IPS-18c (cell line): ENCODE measurements around the gene TMEM30A.

ENCODE experiments used
- H3K4me3 ChIP-seq: 2 replicates; pipeline ENCODE4 v1.7.0; 2013; ENCODE audit warnings: low read depth, mild to moderate bottlenecking, low read length, moderate library complexity; ENCODE audit not compliant: insufficient read depth
- H3K9me3 ChIP-seq: one replicate; pipeline ENCODE4 v1.6.1; 2013; ENCODE audit warnings: mild to moderate bottlenecking, low read length, moderate library complexity; ENCODE audit not compliant: control insufficient read depth, insufficient read depth

TMEM30A gene

GRCh38 chr6:75275067-75275466 is 9.5 kb downstream of the TMEM30A start:
- Histone ChIP-seq H3K4me3 (no peak overlapping the region), H3K9me3 (no peaks in the 10 kb centered on the region)

GRCh38 chr6:75273009-75273408 is 11.6 kb downstream of the TMEM30A start:
- Histone ChIP-seq H3K9me3 (no peaks in the 10 kb centered on the region), H3K4me3 (no peak overlapping the region)

GRCh38 chr6:75272145-75272840 is 12.3 kb downstream of the TMEM30A start:
- no peak overlapping the region for H3K4me3 ChIP-seq
- H3K9me3 ChIP-seq = no peaks in the 10 kb centered on the region

- Histone ChIP-seq H3K4me3 (no peak overlapping the region), H3K9me3 (no peaks in the 10 kb centered on the region)
Observed at GRCh38 chr6:75268988-75269354, 15.6 kb downstream of the TMEM30A start.

GRCh38 chr6:75268121-75268987 is 16.2 kb downstream of the TMEM30A start:
- no peaks in the 10 kb centered on the region for H3K9me3 ChIP-seq
- no peak overlapping the region for H3K4me3 ChIP-seq

GRCh38 chr6:75267461-75267860 is 17.1 kb downstream of the TMEM30A start:
- no peak overlapping the region for H3K4me3 ChIP-seq

GRCh38 chr6:75266716-75267291 is 17.8 kb downstream of the TMEM30A start:
- Histone ChIP-seq H3K9me3 (no peaks in the 10 kb centered on the region), H3K4me3 (no peak overlapping the region)

More at GRCh38 chr6:75267461-75267860, 17.1 kb downstream of the TMEM30A start:
- no peaks in the 10 kb centered on the region for H3K9me3 ChIP-seq

- no peak overlapping the region for H3K4me3 ChIP-seq
Observed at GRCh38 chr6:75263401-75263750, 21.2 kb downstream of the TMEM30A start.

GRCh38 chr6:75262716-75263400 is 21.7 kb downstream of the TMEM30A start:
- Histone ChIP-seq H3K9me3 (no peaks in the 10 kb centered on the region), H3K4me3 (no peak overlapping the region)

More at GRCh38 chr6:75263401-75263750, 21.2 kb downstream of the TMEM30A start:
- H3K9me3 ChIP-seq = no peaks in the 10 kb centered on the region

- Histone ChIP-seq H3K4me3 (no peak overlapping the region), H3K9me3 (no peaks in the 10 kb centered on the region)
Observed at GRCh38 chr6:75261299-75261698, 23.3 kb downstream of the TMEM30A start.

- Histone ChIP-seq H3K9me3 (no peaks in the 10 kb centered on the region), H3K4me3 (no peak overlapping the region)
Observed at GRCh38 chr6:75257343-75258087, 27.1 kb downstream of the TMEM30A start.

GRCh38 chr6:75250552-75250951 is 34.0 kb downstream of the TMEM30A start:
- Histone ChIP-seq H3K4me3 (no peak overlapping the region), H3K9me3 (no peaks in the 10 kb centered on the region)

- no peak overlapping the region for H3K4me3 ChIP-seq
- H3K9me3 ChIP-seq = no peaks in the 10 kb centered on the region
Observed at GRCh38 chr6:75249837-75250236, 34.8 kb downstream of the TMEM30A start.

- Histone ChIP-seq H3K4me3 (no peak overlapping the region), H3K9me3 (no peaks in the 10 kb centered on the region)
Observed at GRCh38 chr6:75246386-75246785, 38.2 kb downstream of the TMEM30A start.

- Histone ChIP-seq H3K4me3 (peak overlapping the region; percentile 78), H3K9me3 (no peaks in the 10 kb centered on the region)
Observed at GRCh38 chr6:75244063-75244584, 40.5 kb downstream of the TMEM30A start.

- peak within 1 kb of the TSS; percentile 78 for H3K4me3 ChIP-seq
Observed at GRCh38 chr6:75243333-75244062, 41.1 kb downstream of the TMEM30A start, which contains the start of gene COX7A2. Gene COX7A2 (minus strand): TSS chr6:75243801. CDS start chr6:75243734, 67 bp downstream.

More at GRCh38 chr6:75243333-75244062, 41.1 kb downstream of the TMEM30A start, which contains the start of gene COX7A2:
- no peaks in the 10 kb centered on the region for H3K9me3 ChIP-seq
